DMS 273 treated with DMSO at 0.1 percent for 48 hours (cell line): ENCODE measurements around the gene APAF1.

ENCODE experiments used
- DNase-seq: peaks from one replicate; lab custom pipeline; 2025; lab: John Stamatoyannopoulos, UW

APAF1 gene

DNA sequence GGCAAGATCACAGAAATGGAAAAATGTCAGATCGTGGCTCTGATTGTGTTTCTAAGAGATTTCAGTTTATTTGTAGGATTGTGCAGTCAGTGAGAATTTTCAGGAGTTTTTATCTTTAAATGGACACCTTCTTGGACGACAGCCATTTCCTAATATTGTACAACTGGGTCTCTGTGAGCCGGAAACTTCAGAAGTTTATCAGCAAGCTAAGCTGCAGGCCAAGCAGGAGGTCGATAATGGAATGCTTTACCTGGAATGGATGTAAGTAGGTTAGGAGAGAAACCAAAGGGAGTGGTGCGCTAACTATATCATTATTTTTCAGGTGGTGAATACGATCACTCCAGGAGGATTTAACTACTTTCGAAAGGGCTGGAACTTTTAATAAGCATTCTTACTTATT is 26.4 kb downstream of the APAF1 start:
- no peak for DNase-seq

DNA sequence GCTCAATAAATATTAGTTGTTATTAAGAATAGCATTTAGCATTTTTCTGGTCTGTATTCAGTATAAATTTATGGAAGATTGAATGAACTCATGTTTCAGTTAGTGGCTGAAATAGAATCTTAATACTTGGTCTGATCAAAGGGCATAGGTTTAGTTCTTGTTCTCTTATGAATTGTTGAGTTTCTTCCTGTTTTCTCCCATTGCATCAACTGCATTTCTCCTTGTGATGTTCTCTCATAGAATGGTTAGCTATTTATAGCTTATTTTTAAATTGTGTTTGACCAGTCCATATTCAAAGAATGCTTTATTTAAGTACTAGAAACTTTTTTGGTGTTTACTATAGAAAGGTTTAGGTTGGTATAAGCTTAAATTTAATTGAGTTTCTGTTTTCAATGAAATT is 29.8 kb downstream of the APAF1 start:
- no peak for DNase-seq

GRCh38 chr12:98678236-98678945 is 33.3 kb downstream of the APAF1 start:
- DNase-seq = no peak

DNA sequence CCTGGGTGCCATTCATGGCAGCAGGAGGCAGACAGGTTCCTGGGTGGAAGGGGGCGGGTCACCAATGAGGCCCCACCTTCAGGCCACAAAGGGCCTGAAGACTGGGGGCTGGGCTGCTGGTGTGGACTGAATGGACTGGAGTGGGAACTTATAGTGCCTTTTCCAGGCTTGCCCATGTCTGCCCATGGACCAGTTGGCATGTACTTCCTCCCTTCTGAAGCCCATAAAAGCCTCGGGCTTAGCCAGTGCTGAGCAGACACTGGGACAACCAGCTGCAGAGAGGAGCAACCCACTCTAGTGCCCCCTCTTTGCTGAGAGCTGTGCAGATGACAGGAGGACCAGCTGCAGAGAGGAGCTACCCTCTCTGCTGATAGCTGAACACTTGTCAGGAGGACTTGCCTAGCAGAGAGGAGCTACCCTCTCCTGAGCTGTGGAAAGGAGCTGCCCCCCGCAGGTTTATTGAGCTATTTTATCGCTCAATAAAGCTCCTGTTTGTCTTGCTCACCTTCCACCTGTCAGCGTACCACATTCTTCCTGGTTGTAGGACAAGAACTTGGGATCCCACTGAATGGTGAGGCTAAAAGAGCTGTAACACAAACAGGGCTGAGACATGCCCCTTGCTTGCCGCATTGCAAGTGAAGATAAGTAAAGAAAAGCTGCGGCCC is 34.0 kb downstream of the APAF1 start:
- DNase-seq = no peak

- no peak for DNase-seq
These were observed 34.5 kb downstream of the APAF1 start for GRCh38 chr12:98679611-98680005.

DNA sequence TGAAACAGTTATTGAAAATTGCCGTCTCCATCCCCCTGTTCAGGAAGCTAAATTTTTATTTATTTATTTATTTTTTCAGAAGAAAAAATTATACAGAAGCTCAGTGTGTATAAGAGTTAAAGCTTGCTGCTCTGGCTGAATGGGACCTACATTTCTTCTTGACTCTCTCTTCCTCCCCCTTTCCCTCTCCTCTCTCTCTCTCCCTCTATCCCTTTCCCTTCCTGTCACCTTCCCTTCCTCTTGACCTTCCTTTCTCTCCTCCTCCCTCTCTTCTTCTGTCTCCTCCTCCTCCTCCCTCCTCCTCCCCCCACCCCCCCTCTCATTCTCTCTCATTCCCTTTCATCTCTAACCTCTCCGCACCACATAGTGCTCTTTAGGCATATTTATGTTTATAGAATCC is 39.1 kb downstream of the APAF1 start:
- no peak for DNase-seq

DNA sequence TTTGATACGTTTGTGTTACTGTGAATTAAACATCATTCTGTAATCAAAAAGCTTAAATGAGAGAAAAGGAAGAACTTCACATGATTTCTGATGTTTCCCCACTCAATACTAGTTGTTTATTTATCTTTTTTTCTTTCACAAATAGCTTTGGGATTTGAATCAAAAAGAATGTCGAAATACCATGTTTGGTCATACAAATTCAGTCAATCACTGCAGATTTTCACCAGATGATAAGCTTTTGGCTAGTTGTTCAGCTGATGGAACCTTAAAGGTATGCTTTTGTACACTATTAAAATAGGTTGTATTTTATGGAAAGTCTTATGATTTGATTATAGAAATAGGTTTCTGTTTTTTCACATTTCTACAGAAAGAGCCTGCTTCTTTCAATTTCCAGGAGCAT is 41.5 kb downstream of the APAF1 start:
- DNase-seq = no peak

DNA sequence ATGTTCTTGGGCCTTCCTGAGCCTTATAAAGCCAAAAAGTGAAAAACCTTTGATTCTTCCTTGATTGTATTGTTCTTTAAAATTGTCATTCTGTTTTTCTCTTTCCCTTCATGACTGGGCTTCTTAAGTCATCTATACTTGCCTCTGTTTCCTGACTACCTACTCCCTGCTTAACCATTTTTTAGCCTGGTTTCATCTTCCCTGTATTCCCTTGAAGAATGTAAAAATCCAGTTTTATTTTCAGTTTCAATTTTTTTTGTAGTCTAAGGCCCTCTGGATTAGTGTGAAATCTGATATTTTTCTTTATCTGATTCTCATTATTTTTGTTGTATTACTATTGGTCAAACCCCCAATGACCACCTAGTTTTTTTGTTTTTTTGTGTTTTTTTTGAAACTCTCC is 46.3 kb downstream of the APAF1 start:
- no peak for DNase-seq

GRCh38 chr12:98696036-98696646 is 51.1 kb downstream of the APAF1 start:
- DNase-seq = no peak

DNA sequence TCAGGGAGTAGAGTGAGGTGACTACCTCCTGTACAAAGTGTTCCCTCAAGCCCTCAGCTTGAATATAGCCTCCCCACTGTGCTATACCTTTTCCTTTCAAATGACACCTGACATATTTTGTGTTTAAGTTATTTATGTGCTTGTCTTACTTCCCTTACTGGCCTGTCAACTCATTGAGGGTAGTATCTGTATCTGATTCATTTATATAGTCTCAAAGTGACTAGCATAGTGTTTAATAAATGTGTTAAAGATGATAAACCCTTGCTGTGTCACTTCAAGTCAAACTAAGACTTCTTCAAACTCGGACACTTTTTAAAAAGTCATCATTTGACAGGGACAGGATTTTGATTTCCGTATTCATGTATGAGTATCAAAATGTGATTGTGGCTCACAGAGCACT is 52.1 kb downstream of the APAF1 start:
- no peak for DNase-seq

DNA sequence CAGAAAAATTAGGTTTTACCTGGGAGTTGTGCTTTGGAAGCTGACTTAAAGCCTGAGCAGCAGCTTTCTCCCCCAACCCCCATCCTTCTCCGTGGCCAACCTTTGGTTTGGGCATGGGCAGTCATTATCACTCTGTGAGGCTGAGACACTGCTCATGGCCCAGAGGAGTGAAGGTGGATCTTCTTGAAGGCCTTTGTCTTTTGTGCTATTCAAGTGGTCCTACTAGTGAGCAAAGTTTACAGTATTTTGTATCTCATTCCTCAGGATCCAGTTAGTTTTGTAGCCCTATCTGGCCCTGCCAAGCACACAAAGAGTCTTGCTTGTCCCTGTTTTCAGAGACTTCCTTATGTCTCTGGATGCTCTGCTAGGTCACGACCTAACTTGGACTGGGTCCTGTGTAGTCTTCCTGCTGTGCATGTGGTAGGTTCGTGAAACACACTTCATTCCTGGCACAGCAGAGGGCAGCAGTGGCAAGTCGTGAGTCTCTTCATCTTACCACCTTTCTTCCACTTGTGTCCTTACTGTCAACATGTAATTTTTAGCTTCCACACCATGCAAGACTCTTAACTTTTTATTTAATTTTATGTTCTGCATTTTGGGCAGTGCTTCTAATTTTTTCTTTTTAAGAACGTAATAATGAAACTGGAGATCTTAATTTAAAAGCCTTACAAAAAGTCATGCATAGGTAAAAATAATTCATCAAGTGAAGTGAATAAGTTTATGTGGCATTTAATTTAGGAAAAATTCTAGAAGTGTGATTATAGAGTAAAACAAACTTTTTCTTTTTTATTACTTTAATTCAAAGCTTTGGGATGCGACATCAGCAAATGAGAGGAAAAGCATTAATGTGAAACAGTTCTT is 53.7 kb downstream of the APAF1 start:
- peak; percentile 10 for DNase-seq

DNA sequence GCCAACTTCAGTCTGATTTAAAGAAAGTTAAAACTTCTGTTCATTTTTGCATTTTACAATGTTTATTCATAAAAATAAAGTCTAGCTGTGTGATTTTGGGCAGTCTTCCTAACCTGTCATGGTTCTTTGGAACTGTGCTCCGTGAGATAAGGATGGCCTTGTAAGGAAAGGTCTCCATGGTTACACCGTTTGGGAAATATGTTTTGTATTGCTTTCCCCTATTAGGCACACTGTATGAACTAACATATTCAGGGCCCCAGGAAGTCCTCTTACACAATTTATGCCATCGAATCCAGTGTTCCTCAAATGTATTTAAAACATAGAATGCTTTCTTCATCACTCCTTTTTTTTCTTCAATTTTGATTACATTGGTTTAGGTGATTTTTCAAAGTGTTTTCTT is 54.5 kb downstream of the APAF1 start:
- no peak for DNase-seq

DNA sequence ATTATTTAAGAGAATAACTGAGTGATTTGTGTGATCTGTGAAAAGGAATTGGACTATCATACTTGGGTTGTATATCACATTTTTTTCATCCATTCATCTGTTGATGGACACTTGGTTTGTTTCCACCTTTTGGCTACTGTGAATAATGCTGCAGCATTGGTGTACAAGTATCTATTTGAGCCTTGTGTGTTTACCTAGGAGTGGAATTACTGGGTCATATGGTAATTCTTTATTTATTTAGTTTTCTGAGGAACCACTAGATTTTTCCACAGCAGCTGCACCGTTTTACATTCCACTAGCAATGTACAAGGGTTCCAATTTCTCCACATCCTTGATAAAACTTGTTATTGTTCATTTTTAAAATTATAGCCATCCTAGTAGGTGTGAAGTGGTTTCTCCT is 56.1 kb downstream of the APAF1 start:
- DNase-seq = no peak

GRCh38 chr12:98709022-98709421 is 63.9 kb downstream of the APAF1 start:
- no peak for DNase-seq

- no peak for DNase-seq
These were observed 69.3 kb downstream of the APAF1 start for GRCh38 chr12:98714426-98714825.

GRCh38 chr12:98719515-98720504 is 74.7 kb downstream of the APAF1 start:
- no peak for DNase-seq

GRCh38 chr12:98721204-98721702 is 76.2 kb downstream of the APAF1 start:
- no peak for DNase-seq

DNA sequence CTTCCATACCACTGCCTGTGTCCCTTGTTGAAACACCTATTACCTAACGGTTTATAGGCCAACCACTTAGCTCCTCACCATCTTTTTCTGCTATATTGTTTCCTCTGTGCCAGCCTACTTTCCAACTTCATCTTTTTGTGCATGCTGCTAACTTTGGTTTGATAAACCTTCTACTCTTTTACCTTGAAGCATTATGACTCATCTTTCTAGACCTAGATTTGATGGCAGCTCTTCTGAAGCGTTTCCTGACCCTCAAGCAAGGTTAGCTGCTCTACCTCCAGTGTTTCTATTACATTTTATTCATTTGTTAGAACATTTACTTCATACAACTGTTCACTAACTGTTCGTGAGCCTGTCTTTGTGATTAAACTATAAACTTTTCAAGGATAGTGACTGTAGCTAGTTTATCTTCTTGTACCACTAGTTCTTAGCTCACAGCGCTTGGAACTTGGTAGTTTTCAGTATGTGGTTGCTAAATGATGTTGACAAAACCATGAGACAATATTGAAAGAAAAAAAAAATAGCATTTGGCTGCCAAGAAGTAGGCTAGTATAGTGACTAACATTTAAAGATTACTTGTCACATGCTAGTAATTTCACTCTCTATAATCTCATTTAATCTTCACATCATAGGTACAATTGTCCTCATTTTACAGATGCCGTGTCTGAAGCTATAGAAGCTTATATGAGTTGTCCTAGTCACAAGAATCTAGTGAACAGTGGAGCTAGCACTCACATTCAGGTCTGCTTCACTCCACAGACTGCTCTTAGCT is 79.5 kb downstream of the APAF1 start:
- no peak for DNase-seq

GRCh38 chr12:98725476-98726247 is 80.6 kb downstream of the APAF1 start:
- DNase-seq = no peak

GRCh38 chr12:98727196-98727595 is 82.1 kb downstream of the APAF1 start:
- no peak for DNase-seq
